ENCODE results near the gene C20orf204. TPM values are rescaled to one million over a fixed set of nuclear protein-coding genes. Genes with fewer than 3 reads are reported as not detected.

The C20orf204 gene
- total RNA-seq, 1 experiment from 2014 or later, result not detected

GRCh38 chr20:64051561-64052325, 15.8 kb downstream of the C20orf204 start:
- no peak for DNase-seq (ENCODE audit: low read depth)
- in situ Hi-C loops (cut with HindIII; ENCODE audit: low pct_unique_long_range_greater_than_20kb, low sequenced_read_pairs), result no loop called here

GRCh38 chr20:64052326-64052722, 16.3 kb downstream of the C20orf204 start:
- no peak for DNase-seq (ENCODE audit: low read depth)

GRCh38 chr20:64052987-64053840, 17.2 kb downstream of the C20orf204 start:
- in situ Hi-C loops (cut with HindIII; ENCODE audit: low pct_unique_long_range_greater_than_20kb, low sequenced_read_pairs), result no loop called here
- no peak for DNase-seq (ENCODE audit: low read depth)

More at GRCh38 chr20:64052326-64052722, 16.3 kb downstream of the C20orf204 start:
- in situ Hi-C loops (cut with HindIII; ENCODE audit: low pct_unique_long_range_greater_than_20kb, low sequenced_read_pairs), result no loop called here

- in situ Hi-C loops (cut with HindIII; ENCODE audit: low pct_unique_long_range_greater_than_20kb, low sequenced_read_pairs), result no loop called here
- DNase-seq (ENCODE audit: low read depth), result peak; percentile 61
Measured at GRCh38 chr20:64053841-64054661, 18.1 kb downstream of the C20orf204 start.

GRCh38 chr20:64055396-64055892, 19.5 kb downstream of the C20orf204 start:
- in situ Hi-C loops (cut with HindIII; ENCODE audit: low pct_unique_long_range_greater_than_20kb, low sequenced_read_pairs), result no loop called here

GRCh38 chr20:64055893-64056638, 20.1 kb downstream of the C20orf204 start:
- in situ Hi-C loops (cut with HindIII; ENCODE audit: low pct_unique_long_range_greater_than_20kb, low sequenced_read_pairs), result no loop called here
- DNase-seq (ENCODE audit: low read depth), result peak; percentile 57

More at GRCh38 chr20:64055396-64055892, 19.5 kb downstream of the C20orf204 start:
- no peak for DNase-seq (ENCODE audit: low read depth)

- in situ Hi-C loops (cut with HindIII; ENCODE audit: low pct_unique_long_range_greater_than_20kb, low sequenced_read_pairs), result no loop called here
Measured at GRCh38 chr20:64056639-64056888, 20.6 kb downstream of the C20orf204 start.

GRCh38 chr20:64056889-64057627, 21.1 kb downstream of the C20orf204 start:
- in situ Hi-C loops (cut with HindIII; ENCODE audit: low pct_unique_long_range_greater_than_20kb, low sequenced_read_pairs), result no loop called here
- no peak for DNase-seq (ENCODE audit: low read depth)

More at GRCh38 chr20:64056639-64056888, 20.6 kb downstream of the C20orf204 start:
- no peak for DNase-seq (ENCODE audit: low read depth)

- peak; percentile 62 for DNase-seq (ENCODE audit: low read depth)
- in situ Hi-C loops (cut with HindIII; ENCODE audit: low pct_unique_long_range_greater_than_20kb, low sequenced_read_pairs), result no loop called here
Measured at GRCh38 chr20:64057628-64058498, 21.9 kb downstream of the C20orf204 start.

GRCh38 chr20:64058536-64058935, 22.6 kb downstream of the C20orf204 start:
- in situ Hi-C loops (cut with HindIII; ENCODE audit: low pct_unique_long_range_greater_than_20kb, low sequenced_read_pairs), result no loop called here
- DNase-seq (ENCODE audit: low read depth), result peak; percentile 64

- in situ Hi-C loops (cut with HindIII; ENCODE audit: low pct_unique_long_range_greater_than_20kb, low sequenced_read_pairs), result no loop called here
- no peak for DNase-seq (ENCODE audit: low read depth)
Measured at GRCh38 chr20:64062276-64062595, 26.3 kb downstream of the C20orf204 start.

- in situ Hi-C loops (cut with HindIII; ENCODE audit: low pct_unique_long_range_greater_than_20kb, low sequenced_read_pairs), result no loop called here
- DNase-seq (ENCODE audit: low read depth), result peak; percentile 93
Measured at GRCh38 chr20:64062596-64063388, 26.8 kb downstream of the C20orf204 start, which contains the start of gene TCEA2. TSS of gene TCEA2 (plus strand) at chr20:64063198. CDS start at chr20:64063313, 115 bp downstream.

GRCh38 chr20:64063389-64064144, 27.6 kb downstream of the C20orf204 start:
- DNase-seq (ENCODE audit: low read depth), result peak; percentile 45
- in situ Hi-C loops (cut with HindIII; ENCODE audit: low pct_unique_long_range_greater_than_20kb, low sequenced_read_pairs), result no loop called here

GRCh38 chr20:64064145-64064698, 28.2 kb downstream of the C20orf204 start:
- DNase-seq (ENCODE audit: low read depth), result peak; percentile 62
- in situ Hi-C loops (cut with HindIII; ENCODE audit: low pct_unique_long_range_greater_than_20kb, low sequenced_read_pairs), result no loop called here

Data from Caki2 (cell line).